Diencephalon (tissue), 1 donor: ENCODE measurements around the gene POLA2. TPM values are rescaled to one million over a fixed set of nuclear protein-coding genes. Genes with fewer than 3 reads are reported as not detected.

Experiments used
- total RNA-seq: library from RNA; depleted of rRNA; stranded (reverse); fragments of >200 nt; gene quantifications from one replicate; pipeline ENCODE4 v1.2.3, GENCODE V29; 2014

The POLA2 gene, protein sequence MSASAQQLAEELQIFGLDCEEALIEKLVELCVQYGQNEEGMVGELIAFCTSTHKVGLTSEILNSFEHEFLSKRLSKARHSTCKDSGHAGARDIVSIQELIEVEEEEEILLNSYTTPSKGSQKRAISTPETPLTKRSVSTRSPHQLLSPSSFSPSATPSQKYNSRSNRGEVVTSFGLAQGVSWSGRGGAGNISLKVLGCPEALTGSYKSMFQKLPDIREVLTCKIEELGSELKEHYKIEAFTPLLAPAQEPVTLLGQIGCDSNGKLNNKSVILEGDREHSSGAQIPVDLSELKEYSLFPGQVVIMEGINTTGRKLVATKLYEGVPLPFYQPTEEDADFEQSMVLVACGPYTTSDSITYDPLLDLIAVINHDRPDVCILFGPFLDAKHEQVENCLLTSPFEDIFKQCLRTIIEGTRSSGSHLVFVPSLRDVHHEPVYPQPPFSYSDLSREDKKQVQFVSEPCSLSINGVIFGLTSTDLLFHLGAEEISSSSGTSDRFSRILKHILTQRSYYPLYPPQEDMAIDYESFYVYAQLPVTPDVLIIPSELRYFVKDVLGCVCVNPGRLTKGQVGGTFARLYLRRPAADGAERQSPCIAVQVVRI
- 1.8 TPM for total RNA-seq

DNA sequence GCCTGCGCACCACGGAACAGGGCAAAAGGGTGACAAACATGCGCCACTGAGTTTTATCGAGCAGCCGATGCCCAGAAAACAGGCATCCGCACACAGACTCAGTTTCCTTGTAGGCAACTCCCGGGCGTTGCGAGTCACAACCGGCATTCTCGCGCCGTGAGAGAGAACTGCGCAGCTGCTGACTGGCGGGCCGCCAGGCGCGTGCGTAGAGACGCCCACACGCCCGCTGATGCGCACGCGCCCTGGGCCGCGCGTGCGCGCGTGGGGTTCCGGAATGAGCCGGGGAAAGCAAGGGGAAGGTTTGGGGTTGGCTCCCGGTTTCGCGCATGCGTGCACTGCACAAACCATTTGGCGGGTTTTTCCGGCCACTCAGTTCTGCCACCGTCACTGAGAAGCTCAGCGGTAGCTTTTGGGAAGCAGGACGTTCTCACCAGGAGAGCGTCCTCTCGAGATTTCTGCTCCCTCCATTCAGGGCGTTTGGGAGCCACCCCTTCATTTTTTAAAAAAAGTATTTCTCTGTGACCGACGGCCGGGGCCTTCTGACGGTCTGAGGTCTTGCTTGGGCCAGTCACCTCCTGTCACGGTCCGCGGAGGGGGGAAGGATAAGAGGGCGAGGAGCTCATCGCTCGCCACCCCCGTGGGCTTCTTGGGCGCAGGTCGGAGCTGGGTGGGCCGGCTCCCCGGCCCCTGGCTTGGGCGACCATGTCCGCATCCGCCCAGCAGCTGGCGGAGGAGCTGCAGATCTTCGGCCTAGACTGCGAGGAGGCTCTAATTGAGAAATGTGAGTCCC is at the start of gene POLA2:
TSS of gene POLA2 (plus strand) at position 372 of the 790 bp plus-strand sequence. CDS start at position 703, 331 bp downstream.

DNA sequence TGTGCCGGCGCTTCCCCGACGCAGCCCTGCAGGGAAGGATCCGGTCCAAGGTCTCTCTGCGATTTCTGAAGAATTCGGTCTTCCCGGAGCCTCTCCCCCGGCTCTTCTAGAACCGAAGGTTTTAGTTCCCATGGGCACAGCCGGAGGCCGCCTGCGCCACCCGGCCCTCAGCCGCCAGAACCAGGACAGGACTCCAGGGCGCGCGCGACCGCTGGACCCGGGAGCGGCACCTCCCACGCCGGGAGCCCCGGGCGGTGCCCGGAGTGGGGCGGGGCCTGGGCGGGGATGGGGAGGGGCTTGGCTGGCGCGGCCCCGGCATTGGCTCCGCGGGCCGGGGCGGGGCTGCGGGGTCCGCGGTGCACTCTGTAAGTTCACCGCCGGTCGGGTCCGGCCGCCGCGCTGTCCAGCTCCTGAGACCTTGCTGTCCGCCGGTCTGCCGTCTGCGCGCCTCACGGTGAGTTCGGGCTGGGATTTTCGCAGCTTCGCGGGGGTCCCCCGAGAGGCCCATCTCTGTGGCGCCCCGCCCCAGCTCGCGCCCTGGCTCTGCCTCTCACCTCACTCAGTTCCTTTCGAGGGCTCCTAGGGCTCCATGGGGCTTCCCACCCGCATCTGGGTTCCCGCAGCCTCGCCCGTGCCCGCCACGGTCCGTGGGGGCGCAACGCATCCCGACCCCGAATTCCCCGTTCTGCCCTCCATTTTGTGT is 52.9 kb downstream of the POLA2 start, which contains the start of gene CDC42EP2:
TSS of gene CDC42EP2 (plus strand) at position 366 of the 703 bp plus-strand sequence. CDS start 6,033 bp downstream, outside the sequence.

Other genes with a start within 250 kb of the POLA2 start
- 73.4 TPM for gene ARL2, start 247.8 kb upstream of the POLA2 start, total RNA-seq
- gene SNX15, start 234.5 kb upstream of the POLA2 start, total RNA-seq: 16.4 TPM
- 6.9 TPM for gene SAC3D1, start 220.8 kb upstream of the POLA2 start, total RNA-seq
- gene NAALADL1, start 203.4 kb upstream of the POLA2 start, total RNA-seq: 4.2 TPM
- 2.3 TPM for gene CDCA5, start 177.9 kb upstream of the POLA2 start, total RNA-seq
- 15.7 TPM for gene ZFPL1, start 177.7 kb upstream of the POLA2 start, total RNA-seq
- 125 TPM for gene VPS51, start 165.7 kb upstream of the POLA2 start, total RNA-seq
- 81.4 TPM for gene TM7SF2, start 150.1 kb upstream of the POLA2 start, total RNA-seq
- gene ZNHIT2, start 144.3 kb upstream of the POLA2 start, total RNA-seq: 6.9 TPM
- gene FAU, start 139.8 kb upstream of the POLA2 start, total RNA-seq: 229 TPM
- gene MRPL49, start 139.6 kb upstream of the POLA2 start, total RNA-seq: 39.7 TPM
- gene SYVN1, start 127.4 kb upstream of the POLA2 start, total RNA-seq: 11.1 TPM
- gene SPDYC, start 91.7 kb upstream of the POLA2 start, total RNA-seq: not detected
- 64.6 TPM for gene CAPN1, start 80.0 kb upstream of the POLA2 start, total RNA-seq
- 8.1 TPM for gene CDC42EP2, start 52.9 kb downstream of the POLA2 start, total RNA-seq
- gene DPF2, start 71.9 kb downstream of the POLA2 start, total RNA-seq: 31.4 TPM
- 3.2 TPM for gene TIGD3, start 92.8 kb downstream of the POLA2 start, total RNA-seq
- 0.92 TPM for gene SLC25A45, start 120.7 kb downstream of the POLA2 start, total RNA-seq
- 9.5 TPM for gene FRMD8, start 124.7 kb downstream of the POLA2 start, total RNA-seq
- 6.5 TPM for gene NEAT1, start 160.8 kb downstream of the POLA2 start, total RNA-seq
- 9,748 TPM for gene MALAT1, start 237.1 kb downstream of the POLA2 start, total RNA-seq